Activated T-cell treated with anti-CD3 and anti-CD28 coated beads for 1 hour (primary cell): ENCODE data around the gene OR2T2.
"Not testable (repeated sequence)": the region's sequence is repeated elsewhere in the genome, so short reads cannot be mapped to it uniquely, and the experiment has no call there.

Experiments used
- DNase-seq: peaks from one replicate; pipeline ENCODE4 v3.0.0-alpha.2; 2020; ENCODE audit warnings: low read depth

OR2T2 gene

GRCh38 chr1:248450466-248451145, 5.2 kb downstream of the OR2T2 start:
- DNase-seq = not testable (repeated sequence)

GRCh38 chr1:248453619-248454018, 8.2 kb downstream of the OR2T2 start:
- not testable (repeated sequence) for DNase-seq

GRCh38 chr1:248455045-248455444, 9.6 kb downstream of the OR2T2 start:
- DNase-seq = not testable (repeated sequence)

- DNase-seq = not testable (repeated sequence)
Measured at GRCh38 chr1:248456635-248457034, 11.2 kb downstream of the OR2T2 start.

GRCh38 chr1:248459117-248459516, 13.7 kb downstream of the OR2T2 start:
- DNase-seq = not testable (repeated sequence)

GRCh38 chr1:248471154-248471553, 25.7 kb downstream of the OR2T2 start:
- no peak for DNase-seq

- DNase-seq = not testable (repeated sequence)
Measured at GRCh38 chr1:248472111-248472510, 26.7 kb downstream of the OR2T2 start.

- DNase-seq = not testable (repeated sequence)
Measured at GRCh38 chr1:248473051-248473450, 27.6 kb downstream of the OR2T2 start, which contains the start of gene OR2T3. Gene OR2T3, plus strand, starts transcription at chr1:248473351. Its CDS starts 0 bp downstream, at chr1:248473351.

- not testable (repeated sequence) for DNase-seq
Measured at GRCh38 chr1:248475660-248476059, 30.2 kb downstream of the OR2T2 start.

- DNase-seq = not testable (repeated sequence)
Measured at GRCh38 chr1:248481686-248482579, 36.5 kb downstream of the OR2T2 start.

- DNase-seq = not testable (repeated sequence)
Measured at GRCh38 chr1:248488289-248488688, 42.9 kb downstream of the OR2T2 start, which contains the start of gene OR2T5. Gene OR2T5, plus strand, starts transcription at chr1:248488589. Its CDS starts 0 bp downstream, at chr1:248488589.

GRCh38 chr1:248496661-248497060, 51.2 kb downstream of the OR2T2 start:
- not testable (repeated sequence) for DNase-seq

- DNase-seq = not testable (repeated sequence)
Measured at GRCh38 chr1:248500305-248501035, 55.0 kb downstream of the OR2T2 start.
